HUES6 (cell line): ENCODE results near the gene AFAP1L2.

ENCODE experiments used
- H3K27ac ChIP-seq: 2 replicates; pipeline ENCODE4 v1.7.0; 2013; ENCODE audit warnings: low read depth, mild to moderate bottlenecking, low read length, inconsistent platforms
- H3K27me3 ChIP-seq: 2 replicates; pipeline ENCODE4 v1.6.1; 2013; ENCODE audit warnings: low read length; ENCODE audit not compliant: control insufficient read depth, insufficient read depth
- H3K36me3 ChIP-seq: 2 replicates; pipeline ENCODE4 v1.6.1; 2013; ENCODE audit warnings: low read length; ENCODE audit not compliant: control insufficient read depth, insufficient read depth
- H3K4me1 ChIP-seq: 2 replicates; pipeline ENCODE4 v1.6.1; 2013; ENCODE audit warnings: low read length; ENCODE audit not compliant: control insufficient read depth, insufficient read depth
- H3K4me3 ChIP-seq: 2 replicates; pipeline ENCODE4 v1.5.1; 2013; ENCODE audit warnings: low read depth, low read length
- H3K9ac ChIP-seq: one replicate; pipeline ENCODE4 v1.6.1; 2013; ENCODE audit warnings: mild to moderate bottlenecking, low read length
- H3K9me3 ChIP-seq: 2 replicates; pipeline ENCODE4 v1.6.1; 2013; ENCODE audit warnings: low read depth, low read length; ENCODE audit not compliant: control insufficient read depth, insufficient read depth

The AFAP1L2 gene

DNA sequence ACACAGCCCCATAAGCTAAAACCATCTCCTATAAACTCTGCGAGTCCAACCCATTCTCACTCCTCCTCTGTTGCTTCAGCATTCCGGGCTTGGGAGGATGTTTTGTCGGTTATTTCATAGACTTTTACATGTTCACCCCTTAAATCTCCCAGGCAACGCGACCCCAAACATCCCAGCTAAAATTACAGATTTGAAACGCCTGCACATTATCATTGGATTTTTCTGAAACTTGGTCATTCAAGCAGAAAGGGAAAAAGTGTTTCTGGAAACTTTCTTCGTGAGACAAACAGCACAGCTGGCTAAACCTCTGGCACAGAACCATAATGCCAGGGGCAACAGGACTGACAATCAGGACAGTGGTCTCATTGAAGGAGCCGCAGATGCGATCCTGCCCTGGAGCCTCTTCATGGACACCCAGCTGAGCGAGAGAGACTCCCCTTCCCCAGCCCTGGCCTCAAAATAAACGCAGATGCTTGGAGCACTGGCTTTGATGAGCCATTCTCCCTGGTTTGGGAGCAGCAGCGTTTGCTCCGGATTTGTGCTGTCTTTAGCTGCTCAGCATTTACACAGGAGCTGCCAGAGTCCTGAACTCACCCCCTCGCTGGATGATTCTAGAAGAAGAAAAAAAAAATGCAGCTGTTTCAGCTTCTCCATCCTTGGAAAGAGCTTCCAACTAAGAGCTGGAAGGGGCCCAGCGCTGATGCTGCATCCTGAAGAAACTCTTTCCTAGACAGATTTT lies 30.1 kb downstream of the AFAP1L2 start:
- H3K9ac ChIP-seq, result no peak overlapping the region
- no peaks in the 10 kb centered on the region for H3K9me3 ChIP-seq
- no peak overlapping the region for H3K27ac ChIP-seq
- peaks cover 10% of the 10 kb centered on the region; the same call in 1 of the 2 replicates for H3K4me1 ChIP-seq
- H3K27me3 ChIP-seq, result no peaks in the 10 kb centered on the region
- H3K36me3 ChIP-seq, result no peaks in the 10 kb centered on the region
- H3K4me3 ChIP-seq, result no peak overlapping the region

DNA sequence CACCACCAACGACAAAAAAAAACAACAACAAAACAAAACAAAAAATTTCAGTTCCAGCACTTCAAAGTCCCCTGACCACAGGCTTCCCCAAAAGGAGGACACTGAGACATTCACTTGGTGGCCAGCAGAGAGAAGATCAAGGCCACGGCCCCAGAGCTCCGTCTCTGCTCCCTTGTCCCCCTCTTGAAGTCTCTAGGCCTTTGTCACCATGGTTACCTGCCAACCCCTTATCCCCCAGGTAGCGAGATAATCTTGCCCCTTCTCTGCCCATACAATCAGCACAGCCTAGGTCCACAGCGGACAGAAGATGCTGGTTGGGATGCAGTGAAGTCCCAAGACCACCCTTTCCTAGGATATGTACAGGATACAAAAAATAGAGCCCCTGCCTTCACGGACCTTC lies 30.7 kb downstream of the AFAP1L2 start:
- no peaks in the 10 kb centered on the region for H3K27me3 ChIP-seq
- H3K4me1 ChIP-seq, result peaks cover 10% of the 10 kb centered on the region; the same call in 1 of the 2 replicates
- H3K9ac ChIP-seq, result no peak overlapping the region
- no peaks in the 10 kb centered on the region for H3K9me3 ChIP-seq
- no peaks in the 10 kb centered on the region for H3K36me3 ChIP-seq
- H3K4me3 ChIP-seq, result no peak overlapping the region
- H3K27ac ChIP-seq, result no peak overlapping the region

- Histone ChIP-seq H3K4me1 (peaks cover 10% of the 10 kb centered on the region; the same call in 1 of the 2 replicates), H3K9ac (no peak overlapping the region), H3K27ac (no peak overlapping the region), H3K9me3 (no peaks in the 10 kb centered on the region), H3K27me3 (no peaks in the 10 kb centered on the region), H3K4me3 (no peak overlapping the region), H3K36me3 (no peaks in the 10 kb centered on the region)
Observed at GRCh38 chr10:114372995-114373394, 31.3 kb downstream of the AFAP1L2 start.

GRCh38 chr10:114372179-114372578 lies 32.1 kb downstream of the AFAP1L2 start:
- Histone ChIP-seq H3K36me3 (no peaks in the 10 kb centered on the region), H3K4me3 (no peak overlapping the region), H3K4me1 (peaks cover 13% of the 10 kb centered on the region; the same call in 1 of the 2 replicates), H3K27me3 (no peaks in the 10 kb centered on the region), H3K27ac (no peak overlapping the region), H3K9me3 (no peaks in the 10 kb centered on the region), H3K9ac (no peak overlapping the region)

DNA sequence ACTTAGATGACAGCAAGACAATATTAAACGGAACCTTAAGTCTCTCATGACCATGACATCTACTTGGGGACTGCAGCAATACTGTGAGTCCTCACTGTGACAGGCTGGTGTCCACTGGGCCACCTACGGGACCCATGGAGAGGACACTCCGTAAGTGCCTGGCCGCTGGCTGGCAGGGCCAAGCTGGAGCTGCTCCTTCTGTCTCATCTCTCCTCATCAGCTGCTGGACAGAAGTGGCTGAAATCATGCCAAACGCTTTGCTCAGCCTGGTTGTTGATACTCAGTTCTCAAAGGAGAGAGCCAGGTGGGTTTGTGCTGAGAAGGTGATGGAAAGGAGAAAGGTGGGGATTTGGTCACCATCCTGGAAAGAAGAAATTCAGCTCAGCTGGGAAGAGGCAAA lies 33.3 kb downstream of the AFAP1L2 start:
- no peak overlapping the region for H3K9ac ChIP-seq
- H3K27me3 ChIP-seq, result no peaks in the 10 kb centered on the region
- H3K9me3 ChIP-seq, result no peaks in the 10 kb centered on the region
- no peak overlapping the region for H3K4me3 ChIP-seq
- no peaks in the 10 kb centered on the region for H3K36me3 ChIP-seq
- no peak overlapping the region for H3K27ac ChIP-seq
- peaks cover 16% of the 10 kb centered on the region; the same call in 1 of the 2 replicates for H3K4me1 ChIP-seq

DNA sequence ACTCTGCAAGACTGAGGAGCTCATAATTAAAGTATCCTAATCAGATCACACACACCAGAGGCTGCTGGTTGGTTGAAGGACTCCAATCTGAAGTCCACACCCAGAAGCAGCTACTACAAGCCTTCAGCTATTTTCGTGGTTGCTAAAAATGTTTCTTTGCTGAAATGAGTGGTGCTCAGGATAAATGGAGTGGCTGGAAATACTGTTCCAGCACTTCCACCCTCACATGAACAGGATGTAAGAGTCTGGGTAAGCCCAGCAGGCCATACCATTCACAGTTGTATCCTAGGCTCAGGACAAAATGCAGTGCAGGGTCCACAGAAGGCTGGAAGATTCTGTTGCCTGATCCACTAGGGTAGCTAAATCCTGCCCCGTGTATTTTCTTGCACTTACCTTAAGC lies 34.1 kb downstream of the AFAP1L2 start:
- peaks cover 16% of the 10 kb centered on the region; the same call in 1 of the 2 replicates for H3K4me1 ChIP-seq
- H3K36me3 ChIP-seq, result no peaks in the 10 kb centered on the region
- no peaks in the 10 kb centered on the region for H3K27me3 ChIP-seq
- no peaks in the 10 kb centered on the region for H3K9me3 ChIP-seq
- no peak overlapping the region for H3K9ac ChIP-seq
- H3K27ac ChIP-seq, result no peak overlapping the region
- H3K4me3 ChIP-seq, result no peak overlapping the region

DNA sequence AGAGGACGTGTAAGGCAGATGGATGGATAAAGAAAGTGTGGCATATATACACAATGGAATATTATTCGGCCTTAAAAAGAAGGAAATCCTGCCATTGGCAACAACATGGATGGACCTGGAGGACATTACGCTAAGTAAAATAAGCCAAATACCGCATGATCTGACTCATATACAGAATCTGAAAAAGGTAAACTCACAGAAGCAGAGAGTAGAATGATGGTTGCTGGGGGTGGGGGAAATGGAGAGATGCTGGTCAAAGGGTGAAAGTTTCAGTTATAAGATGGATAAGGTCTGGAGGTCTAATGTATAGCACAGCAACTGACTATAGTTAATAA lies 36.3 kb downstream of the AFAP1L2 start:
- peaks cover 6% of the 10 kb centered on the region; the same call in 1 of the 2 replicates for H3K4me1 ChIP-seq
- no peak overlapping the region for H3K4me3 ChIP-seq
- no peak overlapping the region for H3K27ac ChIP-seq
- H3K9me3 ChIP-seq, result no peaks in the 10 kb centered on the region
- no peak overlapping the region for H3K9ac ChIP-seq
- no peaks in the 10 kb centered on the region for H3K36me3 ChIP-seq
- no peaks in the 10 kb centered on the region for H3K27me3 ChIP-seq

DNA sequence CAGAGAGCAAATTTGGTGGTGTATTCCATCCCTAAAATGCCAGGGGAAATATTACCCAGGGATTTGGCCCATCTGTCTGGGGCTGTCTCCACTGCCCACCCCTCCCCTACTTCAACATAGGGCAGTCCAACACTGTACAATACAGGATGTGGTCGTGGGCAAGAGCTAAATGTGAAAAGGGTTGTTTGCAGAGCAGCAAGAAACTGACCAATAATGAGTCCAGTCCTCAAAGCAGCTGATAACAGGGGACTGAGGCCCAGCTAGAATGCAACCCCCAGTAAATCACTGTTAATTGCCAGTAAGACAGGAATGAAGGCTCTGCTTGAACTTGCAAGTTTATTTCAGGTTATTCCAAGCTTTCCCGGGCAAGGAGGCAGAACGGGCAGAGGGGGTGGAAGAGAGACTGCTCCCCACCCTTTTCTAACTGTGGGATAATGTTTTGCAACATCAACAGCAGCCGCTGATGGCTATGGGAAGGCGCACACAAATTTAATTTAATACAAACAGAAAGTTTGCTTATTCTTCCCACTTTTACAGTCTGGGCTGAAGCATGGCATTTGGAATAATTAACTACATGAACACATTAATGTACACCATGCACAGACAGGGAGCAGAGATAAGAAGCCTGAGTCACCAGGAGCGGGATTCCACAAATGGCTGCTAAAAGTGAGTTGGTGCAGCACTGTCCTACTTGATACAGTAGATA lies 36.8 kb downstream of the AFAP1L2 start:
- Histone ChIP-seq H3K9ac (no peak overlapping the region), H3K4me3 (no peak overlapping the region), H3K4me1 (peaks cover 6% of the 10 kb centered on the region; the same call in 1 of the 2 replicates)

DNA sequence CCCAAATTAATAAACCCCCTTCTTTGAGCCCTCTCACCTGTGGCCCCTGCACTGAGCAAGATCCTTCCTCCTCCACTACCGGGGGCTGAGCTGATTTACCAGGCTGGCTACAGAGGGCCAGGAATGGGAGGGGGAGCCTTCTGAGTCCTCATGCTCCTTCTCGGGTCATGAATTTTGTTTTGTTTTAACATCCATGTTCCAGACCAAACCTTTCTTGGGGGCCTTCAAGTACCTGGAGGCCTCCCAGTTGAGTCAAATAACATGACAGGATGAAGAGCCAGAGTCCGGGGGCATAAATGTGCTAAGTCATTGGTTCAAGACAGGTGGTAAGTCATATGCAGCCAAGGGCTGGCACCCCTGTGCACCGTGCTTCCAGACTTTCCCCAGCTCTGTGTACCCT lies 39.6 kb downstream of the AFAP1L2 start:
- no peaks in the 10 kb centered on the region for H3K27me3 ChIP-seq
- H3K27ac ChIP-seq, result no peak overlapping the region
- peaks cover 10% of the 10 kb centered on the region for H3K4me1 ChIP-seq

More for the DNA sequence above, 36.8 kb downstream of the AFAP1L2 start:
- Histone ChIP-seq H3K27me3 (no peaks in the 10 kb centered on the region), H3K9me3 (no peaks in the 10 kb centered on the region), H3K36me3 (no peaks in the 10 kb centered on the region), H3K27ac (no peak overlapping the region)

DNA sequence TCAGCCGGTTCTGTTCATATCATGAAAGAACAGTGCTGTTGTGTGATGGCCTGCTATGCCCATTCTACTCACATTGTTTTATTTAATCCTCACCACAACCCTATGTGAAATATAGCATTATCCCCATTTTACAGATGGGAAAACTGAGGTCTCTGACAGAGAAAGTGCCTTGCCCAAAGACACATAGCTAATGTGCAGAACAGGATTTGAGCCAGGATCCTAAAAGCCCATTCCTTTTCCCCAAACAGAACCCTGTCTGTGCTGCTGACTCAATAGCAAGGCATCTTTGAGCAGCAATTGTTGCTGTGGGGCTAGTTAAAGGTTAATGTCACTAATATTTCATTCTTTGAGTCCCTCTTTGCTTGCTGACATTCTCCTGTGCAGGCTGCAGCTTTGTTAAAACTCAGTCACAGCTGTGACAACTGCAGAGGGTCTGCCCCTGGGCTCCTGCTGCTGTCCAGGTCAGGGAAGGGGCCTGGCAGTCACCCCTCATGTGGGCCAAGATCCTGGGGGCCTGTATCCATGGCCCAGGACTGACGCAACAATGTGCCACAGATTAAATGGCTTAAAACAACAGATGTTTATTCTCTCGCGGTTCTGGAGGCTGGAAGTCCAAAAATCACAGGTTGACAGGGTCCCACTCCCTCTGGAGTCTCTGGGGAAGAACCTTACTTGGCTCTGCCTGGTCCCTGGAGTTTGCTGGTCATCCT lies 40.4 kb downstream of the AFAP1L2 start:
- Histone ChIP-seq H3K9ac (no peak overlapping the region), H3K4me3 (no peak overlapping the region), H3K4me1 (peaks cover 18% of the 10 kb centered on the region), H3K27me3 (no peaks in the 10 kb centered on the region), H3K9me3 (no peaks in the 10 kb centered on the region), H3K27ac (no peak overlapping the region), H3K36me3 (no peaks in the 10 kb centered on the region)

More for the DNA sequence above, 39.6 kb downstream of the AFAP1L2 start:
- no peaks in the 10 kb centered on the region for H3K36me3 ChIP-seq
- H3K9ac ChIP-seq, result no peak overlapping the region
- no peaks in the 10 kb centered on the region for H3K9me3 ChIP-seq
- no peak overlapping the region for H3K4me3 ChIP-seq

DNA sequence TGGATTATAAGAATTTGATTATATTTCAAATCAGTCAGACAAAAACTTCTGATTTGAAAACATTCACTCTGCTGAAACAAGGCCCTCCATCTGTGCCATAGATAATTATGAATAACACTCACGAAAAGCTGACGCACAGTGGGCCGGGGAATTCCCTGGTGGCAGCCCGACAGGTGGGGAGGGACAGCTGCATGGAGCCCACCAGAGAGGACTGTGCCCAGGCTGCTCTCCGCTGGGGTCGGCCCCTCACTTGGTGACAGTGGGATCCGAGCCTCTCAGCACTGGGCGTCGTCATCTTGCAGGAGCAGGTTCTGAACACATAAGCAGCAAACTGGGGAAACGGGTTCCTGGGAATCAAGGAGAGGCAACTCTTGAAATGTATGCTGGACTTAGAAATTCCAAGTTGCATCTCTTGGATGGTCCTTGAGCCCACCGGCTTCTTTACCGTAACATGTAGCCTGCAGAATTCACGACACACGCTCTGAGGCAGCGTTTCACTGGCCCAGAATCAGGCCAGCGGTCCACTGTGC lies 41.4 kb downstream of the AFAP1L2 start:
- Histone ChIP-seq H3K27ac (no peak overlapping the region), H3K4me1 (peaks cover 19% of the 10 kb centered on the region), H3K27me3 (no peaks in the 10 kb centered on the region), H3K9me3 (no peaks in the 10 kb centered on the region), H3K4me3 (no peak overlapping the region), H3K9ac (no peak overlapping the region), H3K36me3 (no peaks in the 10 kb centered on the region)
